Activated CD8-positive, alpha-beta T cell treated with anti-CD3 and anti-CD28 coated beads for 36 hours (primary cell): Measurements from ENCODE around the gene OSBPL5. TPM values are rescaled to one million over a fixed set of nuclear protein-coding genes. Genes with fewer than 3 reads are reported as not detected.
"Not testable (repeated sequence)": the region's sequence is repeated elsewhere in the genome, so short reads cannot be mapped to it uniquely, and the experiment has no call there.

ENCODE experiments used
- ATAC-seq: fragments of 200-7000 bp; cut with Tn5 transposase; one replicate; pipeline ENCODE4 v1.10.0; 2021; ENCODE audit warnings: mild to moderate bottlenecking, moderate library complexity
- CTCF ChIA-PET: fragments of 350-600 bp; sonication (Branson Sonifier 250); formaldehyde crosslinking; loops from one replicate; lab custom pipeline; 2021; ENCODE audit warnings: antibody characterized with exemption; lab: Charles Lee
- POLR2A ChIA-PET: fragments of 350-600 bp; sonication (Branson Sonifier 250); formaldehyde crosslinking; loops from one replicate; lab custom pipeline; 2021; ENCODE audit warnings: antibody characterized with exemption; lab: Charles Lee
- DNase-seq: peaks from one replicate; pipeline ENCODE4 v3.0.0-alpha.2; 2020
- H3K27ac Mint-ChIP-seq: one replicate; pipeline ENCODE4 v1.8.0; 2021; ENCODE audit warnings: mild to moderate bottlenecking, mixed read lengths
- H3K27me3 Mint-ChIP-seq: one replicate; pipeline ENCODE4 v1.8.0; 2021; ENCODE audit warnings: mixed read lengths
- H3K36me3 Mint-ChIP-seq: one replicate; pipeline ENCODE4 v1.8.0; 2021; ENCODE audit warnings: low read depth, mixed read lengths
- H3K4me1 Mint-ChIP-seq: one replicate; pipeline ENCODE4 v1.8.0; 2021; ENCODE audit warnings: low read depth, mixed read lengths
- H3K4me3 Mint-ChIP-seq: one replicate; pipeline ENCODE4 v1.8.0; 2021; ENCODE audit warnings: mild to moderate bottlenecking, moderate library complexity, mixed read lengths
- H3K9me3 Mint-ChIP-seq: one replicate; pipeline ENCODE4 v1.8.0; 2021; ENCODE audit warnings: mixed read lengths
- intact Hi-C: fragments of 100-400 bp; cut with micrococcal nuclease; formaldehyde crosslinking; loops from one replicate; pipeline ENCODE4 v1.10.0; 2022
- total RNA-seq, 2 experiments: library from RNA; stranded (reverse); gene quantifications; one replicate each; pipeline ENCODE4 v1.2.3, GENCODE V29; 2021
- TF ChIP-seq, protein P1 (sequence below): fragments of 200-600 bp; IDR thresholded peaks from one replicate; pipeline ENCODE4 v1.8.0; 2022; ENCODE audit warnings: antibody characterized with exemption, mild to moderate bottlenecking

Gene OSBPL5
- total RNA-seq, 2 experiments from 2014 or later = 4.8 to 5.9 TPM

DNA sequence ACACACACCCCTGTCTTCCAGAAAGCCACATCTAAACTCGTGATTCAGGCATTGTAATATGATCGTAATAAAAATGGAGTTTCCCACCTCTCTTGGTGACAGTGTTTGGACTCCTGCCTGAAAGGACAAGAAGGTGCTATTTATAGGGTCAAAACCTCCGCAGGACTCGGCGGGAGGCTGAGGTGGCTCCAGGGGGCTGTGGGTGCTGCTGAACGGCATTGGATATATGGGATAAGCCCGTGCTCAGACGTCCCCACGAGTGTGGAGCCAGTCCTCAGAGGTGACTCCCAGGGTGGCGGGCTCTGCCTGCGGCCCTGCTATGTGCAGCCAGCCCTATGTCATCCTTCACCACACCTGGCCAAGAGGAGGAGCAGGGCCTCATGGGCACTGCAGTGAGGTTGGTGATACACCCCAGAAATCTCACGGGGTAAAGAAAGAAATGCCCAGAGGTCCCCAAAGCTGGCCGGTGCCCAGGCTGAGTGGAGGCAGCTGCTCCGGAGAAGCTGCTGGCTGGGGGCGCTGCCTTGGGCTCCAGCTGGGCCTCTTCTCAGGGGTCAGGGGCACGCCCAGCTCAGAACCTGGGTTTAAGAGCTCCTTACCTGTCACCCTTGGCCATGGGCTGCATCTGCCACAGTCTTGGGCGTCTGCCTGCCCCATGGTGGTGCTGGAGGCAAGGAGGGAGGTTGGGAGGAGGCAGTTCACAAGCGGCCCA lies 5.1 kb upstream of the OSBPL5 start:
- Mint-ChIP-seq H3K4me3 (peak overlapping the region; percentile 15), H3K9me3 (no peaks in the 10 kb centered on the region), H3K36me3 (no peaks in the 10 kb centered on the region), H3K4me1 (peaks cover 26% of the 10 kb centered on the region), H3K27ac (peak overlapping the region; percentile 30), H3K27me3 (peaks cover 12% of the 10 kb centered on the region)
- intact Hi-C loops = no loop called here
- no peak for DNase-seq
- POLR2A ChIA-PET = interaction anchor here (1.0 kb wide), 1 partner anchor 10 kb away, joined by 3 read pairs; no protein-coding TSS in a partner anchor
- no peak for ATAC-seq
- CTCF ChIA-PET = interaction anchor here (1.7 kb wide), 1 partner anchor 17 kb away, joined by 4 read pairs; no protein-coding TSS in a partner anchor
- TF ChIP-seq, protein P1, sequence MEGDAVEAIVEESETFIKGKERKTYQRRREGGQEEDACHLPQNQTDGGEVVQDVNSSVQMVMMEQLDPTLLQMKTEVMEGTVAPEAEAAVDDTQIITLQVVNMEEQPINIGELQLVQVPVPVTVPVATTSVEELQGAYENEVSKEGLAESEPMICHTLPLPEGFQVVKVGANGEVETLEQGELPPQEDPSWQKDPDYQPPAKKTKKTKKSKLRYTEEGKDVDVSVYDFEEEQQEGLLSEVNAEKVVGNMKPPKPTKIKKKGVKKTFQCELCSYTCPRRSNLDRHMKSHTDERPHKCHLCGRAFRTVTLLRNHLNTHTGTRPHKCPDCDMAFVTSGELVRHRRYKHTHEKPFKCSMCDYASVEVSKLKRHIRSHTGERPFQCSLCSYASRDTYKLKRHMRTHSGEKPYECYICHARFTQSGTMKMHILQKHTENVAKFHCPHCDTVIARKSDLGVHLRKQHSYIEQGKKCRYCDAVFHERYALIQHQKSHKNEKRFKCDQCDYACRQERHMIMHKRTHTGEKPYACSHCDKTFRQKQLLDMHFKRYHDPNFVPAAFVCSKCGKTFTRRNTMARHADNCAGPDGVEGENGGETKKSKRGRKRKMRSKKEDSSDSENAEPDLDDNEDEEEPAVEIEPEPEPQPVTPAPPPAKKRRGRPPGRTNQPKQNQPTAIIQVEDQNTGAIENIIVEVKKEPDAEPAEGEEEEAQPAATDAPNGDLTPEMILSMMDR = no peak

DNA sequence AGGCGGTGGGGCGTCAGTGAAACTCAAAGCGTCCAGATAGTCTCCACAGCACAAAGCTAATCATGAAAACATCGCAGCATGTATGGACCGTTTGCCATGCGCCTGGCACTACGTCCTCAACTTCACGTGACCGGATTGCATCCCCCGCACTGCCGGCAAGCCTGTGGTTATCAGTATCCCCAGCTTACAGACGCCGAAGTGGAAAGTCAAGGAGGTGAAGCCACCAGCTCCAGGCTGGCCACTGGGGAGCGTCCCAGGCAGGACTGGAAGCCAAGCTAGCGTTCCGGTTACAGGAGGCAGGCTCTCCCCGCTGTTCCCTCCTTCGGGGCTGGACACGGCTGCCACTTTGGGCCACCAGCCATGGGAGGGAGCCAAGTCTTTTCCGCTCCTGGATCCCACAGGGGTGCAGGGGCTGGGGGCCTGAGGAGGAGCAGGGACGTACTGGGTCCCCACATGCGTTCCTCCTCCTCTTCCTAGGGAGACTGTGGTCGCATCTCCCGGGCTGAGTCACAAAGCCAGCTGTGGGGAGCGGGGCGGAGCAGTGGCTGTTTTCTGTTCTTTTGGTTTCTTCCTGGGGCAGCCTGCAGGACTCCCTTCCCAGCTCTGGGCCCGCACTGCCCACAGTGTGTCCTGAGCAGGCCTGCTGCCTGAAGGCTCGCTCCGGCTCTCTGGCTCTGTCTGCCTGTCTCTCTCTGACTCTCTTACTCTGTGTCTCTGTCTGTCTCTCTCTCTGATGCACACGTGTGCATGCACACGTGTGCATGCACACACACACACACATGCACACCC lies 4.3 kb upstream of the OSBPL5 start:
- DNase-seq (peak; percentile 72), ATAC-seq (peak; percentile 47)
- no peaks in the 10 kb centered on the region for H3K36me3 Mint-ChIP-seq
- CTCF ChIA-PET = interaction anchor here (1.7 kb wide), 1 partner anchor 17 kb away, joined by 4 read pairs; no protein-coding TSS in a partner anchor
- TF ChIP-seq, protein P1 = no peak
- POLR2A ChIA-PET = no interaction called here
- H3K4me3 Mint-ChIP-seq = peak overlapping the region; percentile 27
- peaks cover 26% of the 10 kb centered on the region for H3K4me1 Mint-ChIP-seq
- peaks cover 12% of the 10 kb centered on the region for H3K27me3 Mint-ChIP-seq
- intact Hi-C loops = no loop called here
- no peaks in the 10 kb centered on the region for H3K9me3 Mint-ChIP-seq
- H3K27ac Mint-ChIP-seq = peak overlapping the region; percentile 30

DNA sequence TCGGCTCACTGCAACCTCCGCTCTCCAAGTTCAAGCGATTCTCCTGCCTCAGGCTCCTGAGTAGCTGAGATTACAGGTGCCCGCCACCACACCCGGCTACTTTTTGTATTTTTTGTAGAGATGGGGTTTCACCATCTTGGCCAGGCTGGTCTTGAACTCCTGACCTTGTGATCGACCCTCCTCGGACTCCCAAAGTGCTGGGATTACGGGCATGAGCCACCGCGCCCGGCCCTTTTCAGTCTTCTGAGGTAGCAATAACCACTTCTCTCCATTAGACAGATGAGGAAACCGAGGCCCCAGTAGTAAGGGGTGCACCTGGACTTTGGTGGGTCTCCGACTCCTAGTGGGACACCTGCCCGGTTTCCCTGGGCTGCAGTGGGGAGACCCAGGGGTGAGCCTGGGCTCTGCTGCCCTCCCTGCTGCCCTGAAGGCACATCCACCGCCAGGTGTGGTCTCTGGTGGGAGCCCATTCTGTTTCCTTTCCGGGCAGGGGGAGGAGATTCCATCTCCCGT lies 3.7 kb upstream of the OSBPL5 start:
- H3K36me3 Mint-ChIP-seq, H3K9me3 Mint-ChIP-seq, intact Hi-C loops, ATAC-seq, DNase-seq, POLR2A ChIA-PET, H3K27ac Mint-ChIP-seq: not testable (repeated sequence)
- peaks cover 14% of the 10 kb centered on the region for H3K27me3 Mint-ChIP-seq
- H3K4me3 Mint-ChIP-seq = peak overlapping the region; percentile 27
- peaks cover 28% of the 10 kb centered on the region for H3K4me1 Mint-ChIP-seq
- CTCF ChIA-PET = interaction anchor here (1.7 kb wide), 1 partner anchor 16 kb away, joined by 4 read pairs; no protein-coding TSS in a partner anchor

DNA sequence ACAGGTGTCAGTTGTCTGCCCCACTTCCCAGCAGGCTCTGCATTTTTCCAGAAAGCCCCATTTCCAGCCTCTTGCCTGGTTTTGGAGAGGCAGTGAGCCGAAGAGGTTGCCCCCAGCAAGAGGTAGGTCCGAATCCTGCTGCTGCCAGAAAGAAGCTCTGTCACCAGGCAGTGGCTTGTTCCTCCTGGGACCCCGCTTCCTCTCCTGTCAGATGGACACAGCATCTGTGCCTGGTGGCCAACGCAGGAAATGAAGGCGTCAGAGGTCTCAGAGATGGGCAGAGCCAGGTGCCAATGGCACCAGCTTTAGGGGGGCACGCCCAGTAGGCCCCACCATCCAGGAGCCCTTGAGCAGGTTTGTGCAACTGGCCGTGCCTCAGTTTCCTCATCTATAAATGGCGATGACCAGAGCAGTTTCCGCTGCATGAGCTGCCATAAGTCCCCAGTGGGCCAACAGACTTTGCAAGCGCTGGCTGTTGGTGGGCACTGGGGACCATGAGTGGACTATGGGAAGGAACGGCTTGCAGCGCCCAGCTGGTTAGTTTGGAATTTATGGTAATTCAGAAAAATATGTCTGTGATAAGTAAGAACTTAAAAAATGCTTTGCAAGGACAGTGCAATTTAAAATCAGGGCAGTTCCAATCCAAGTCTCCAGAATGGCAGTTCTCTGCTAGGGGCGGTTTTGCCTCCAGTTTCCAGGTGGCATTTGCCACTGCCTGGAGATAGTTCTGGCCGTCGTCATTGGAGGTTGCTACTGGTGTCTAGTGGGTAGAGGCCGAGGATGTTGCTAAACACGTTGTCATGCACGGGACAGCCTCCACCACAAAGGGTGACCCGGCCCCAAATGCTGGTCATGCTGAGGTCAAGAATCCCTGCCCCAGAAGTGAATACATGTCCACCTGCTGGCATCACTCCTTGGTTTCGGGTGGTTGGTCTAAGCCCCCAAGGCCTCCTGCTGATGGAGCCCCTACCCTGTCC lies 2.3 kb upstream of the OSBPL5 start:
- no peak for DNase-seq
- peaks cover 33% of the 10 kb centered on the region for H3K4me1 Mint-ChIP-seq
- ATAC-seq = no peak

More for the DNA sequence above, 2.3 kb upstream of the OSBPL5 start:
- no peaks in the 10 kb centered on the region for H3K36me3 Mint-ChIP-seq
- POLR2A ChIA-PET = interaction anchor here (0.8 kb wide), 1 partner anchor 29 kb away, joined by 3 read pairs; no protein-coding TSS in a partner anchor
- peaks cover 16% of the 10 kb centered on the region for H3K27me3 Mint-ChIP-seq
- intact Hi-C loops = no loop called here
- CTCF ChIA-PET = no interaction called here
- no peaks in the 10 kb centered on the region for H3K9me3 Mint-ChIP-seq
- H3K4me3 Mint-ChIP-seq = no peak overlapping the region
- no peak overlapping the region for H3K27ac Mint-ChIP-seq
- TF ChIP-seq, protein P1 = no peak
